Muscle layer of colon (tissue), 2 donors: ENCODE data around the gene ELP5.
A peak's percentile ranks its signal among the peaks of the same experiment; 100 is the strongest.

Experiments used
- H3K27ac ChIP-seq: one replicate; pipeline ENCODE4 v1.7.0; 2013; ENCODE audit warnings: low read depth, mild to moderate bottlenecking, low read length, moderate library complexity
- H3K27me3 ChIP-seq, 2 donors: one replicate each; pipeline ENCODE4 v1.7.0; 2013; ENCODE audit warnings: low read length in 2 of 2, mild to moderate bottlenecking in 2 of 2; ENCODE audit not compliant: insufficient read depth in 2 of 2, control insufficient read depth in 1 of 2
- H3K36me3 ChIP-seq: one replicate; pipeline ENCODE4 v1.7.0; 2013; ENCODE audit warnings: mild to moderate bottlenecking, low read length; ENCODE audit not compliant: insufficient read depth
- H3K4me1 ChIP-seq: one replicate; pipeline ENCODE4 v1.7.0; 2013; ENCODE audit warnings: mild to moderate bottlenecking, low read length; ENCODE audit not compliant: insufficient read depth
- H3K4me3 ChIP-seq, 2 donors: one replicate each; pipeline ENCODE4 v1.7.0; 2013; ENCODE audit warnings: low read length in 2 of 2, low read depth in 1 of 2, mild to moderate bottlenecking in 1 of 2, moderate library complexity in 1 of 2
- H3K9ac ChIP-seq: one replicate; pipeline ENCODE4 v1.7.0; 2013; ENCODE audit warnings: low read length
- H3K9me3 ChIP-seq: one replicate; pipeline ENCODE4 v1.7.0; 2013; ENCODE audit warnings: mild to moderate bottlenecking, low read length
- donor health status: abdominal sarcoma.
- donor health status: Adenocarcinoma of cecum.

Gene ELP5

DNA sequence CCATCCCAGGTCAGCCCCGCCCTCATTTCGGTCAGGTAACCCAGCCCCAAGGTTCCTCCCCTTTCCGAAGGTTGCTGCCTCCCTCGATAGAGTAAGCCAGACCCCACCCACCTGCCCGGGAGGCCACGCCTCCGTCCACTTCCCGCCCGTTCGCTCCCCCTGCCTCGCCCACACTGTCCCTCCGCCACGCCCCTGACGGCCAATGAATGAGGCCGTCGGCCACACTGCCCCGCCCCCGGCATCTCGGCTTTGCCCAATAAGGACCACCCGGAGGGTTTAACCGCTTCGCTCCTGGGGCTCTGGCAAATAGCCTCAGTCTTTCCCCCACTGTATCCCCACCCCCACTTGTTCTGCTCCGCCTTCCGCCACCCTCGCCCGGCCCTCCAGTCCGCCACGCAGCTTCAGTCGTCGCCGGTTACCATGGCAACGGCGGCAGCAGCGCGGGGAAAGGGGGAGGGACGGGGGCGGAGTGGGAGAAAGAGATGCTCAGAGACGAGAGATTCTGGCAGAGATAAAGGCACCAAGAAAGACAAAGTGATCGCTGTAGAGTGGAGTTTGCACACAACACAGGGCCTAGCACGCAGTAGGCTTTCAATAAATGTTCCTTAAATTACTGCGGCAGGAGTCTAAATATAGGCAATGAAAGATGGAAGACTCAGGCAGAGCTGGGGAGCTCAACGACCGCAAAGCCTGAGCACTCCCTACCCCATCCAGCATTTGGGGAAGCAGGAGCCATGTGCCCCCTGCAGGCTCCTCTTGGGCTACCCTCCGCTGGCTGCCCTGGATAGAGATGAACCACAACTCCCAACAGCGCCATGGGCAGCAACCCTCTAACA, 37.5 kb upstream of the ELP5 start:
- no peak overlapping the region for H3K9ac ChIP-seq
- H3K27ac ChIP-seq: peak overlapping the region; percentile 90
- H3K4me3 ChIP-seq: peak overlapping the region; percentile 39 to 85
- H3K36me3 ChIP-seq: no peaks in the 10 kb centered on the region
- peaks cover 52% of the 10 kb centered on the region for H3K4me1 ChIP-seq
- no peaks in the 10 kb centered on the region for H3K27me3 ChIP-seq
- no peaks in the 10 kb centered on the region for H3K9me3 ChIP-seq

- peaks cover 53% of the 10 kb centered on the region for H3K4me1 ChIP-seq
- no peaks in the 10 kb centered on the region for H3K9me3 ChIP-seq
- no peaks in the 10 kb centered on the region for H3K36me3 ChIP-seq
- H3K27me3 ChIP-seq: no peaks in the 10 kb centered on the region
- peak overlapping the region; percentile 50 for H3K27ac ChIP-seq
- peak overlapping the region in 1 of 2 donors; percentile 85 for H3K4me3 ChIP-seq
- no peak overlapping the region for H3K9ac ChIP-seq
Observed at GRCh38 chr17:7215136-7215638, 36.8 kb upstream of the ELP5 start.

GRCh38 chr17:7215652-7216180, 36.3 kb upstream of the ELP5 start:
- peaks cover 58% of the 10 kb centered on the region for H3K4me1 ChIP-seq
- H3K9me3 ChIP-seq: no peaks in the 10 kb centered on the region
- peak overlapping the region; percentile 61 for H3K9ac ChIP-seq
- H3K4me3 ChIP-seq: peak overlapping the region in 1 of 2 donors; percentile 85
- no peaks in the 10 kb centered on the region for H3K27me3 ChIP-seq
- no peaks in the 10 kb centered on the region for H3K36me3 ChIP-seq
- H3K27ac ChIP-seq: peak overlapping the region; percentile 61

- peaks cover 65% of the 10 kb centered on the region for H3K4me1 ChIP-seq
- H3K9ac ChIP-seq: peak overlapping the region; percentile 61
- no peaks in the 10 kb centered on the region for H3K27me3 ChIP-seq
- peak overlapping the region; percentile 83 for H3K27ac ChIP-seq
- H3K4me3 ChIP-seq: peak overlapping the region; percentile 53 to 66
- H3K9me3 ChIP-seq: no peaks in the 10 kb centered on the region
- peaks cover 6% of the 10 kb centered on the region for H3K36me3 ChIP-seq
Observed at GRCh38 chr17:7216242-7217112, 35.5 kb upstream of the ELP5 start.

GRCh38 chr17:7217113-7217987, 34.7 kb upstream of the ELP5 start:
- Histone ChIP-seq H3K4me3 (peak overlapping the region; percentile 66 to 79), H3K36me3 (peaks cover 10% of the 10 kb centered on the region), H3K4me1 (peaks cover 60% of the 10 kb centered on the region), H3K9me3 (no peaks in the 10 kb centered on the region), H3K27ac (peak overlapping the region; percentile 83), H3K27me3 (no peaks in the 10 kb centered on the region), H3K9ac (peak overlapping the region; percentile 86)

- peak overlapping the region in 1 of 2 donors; percentile 79 for H3K4me3 ChIP-seq
- no peaks in the 10 kb centered on the region for H3K27me3 ChIP-seq
- H3K27ac ChIP-seq: peak overlapping the region; percentile 77
- peaks cover 18% of the 10 kb centered on the region for H3K36me3 ChIP-seq
- H3K9me3 ChIP-seq: no peaks in the 10 kb centered on the region
- peak overlapping the region; percentile 86 for H3K9ac ChIP-seq
- peaks cover 58% of the 10 kb centered on the region for H3K4me1 ChIP-seq
Observed at GRCh38 chr17:7218166-7218565, 33.8 kb upstream of the ELP5 start.

DNA sequence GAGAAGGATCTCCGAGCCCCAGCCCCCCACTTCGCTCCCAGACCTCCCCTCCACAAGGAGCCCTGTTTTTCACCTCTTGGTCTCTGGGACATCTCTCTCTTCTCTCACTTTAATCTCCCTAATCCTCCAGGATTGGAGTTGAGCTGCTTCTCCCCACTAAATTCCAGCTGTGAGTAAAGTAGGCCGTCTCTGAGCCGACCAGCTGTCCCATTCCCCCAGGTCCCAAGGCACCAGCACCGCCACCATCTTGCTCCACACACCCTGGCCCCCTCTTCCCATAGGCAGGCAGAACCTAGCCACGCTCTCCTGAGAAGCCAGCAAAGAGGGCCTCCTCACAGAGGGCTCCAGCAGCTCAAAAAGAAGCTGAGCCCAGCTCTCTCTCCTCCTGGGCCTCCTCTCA, 33.3 kb upstream of the ELP5 start:
- peaks cover 53% of the 10 kb centered on the region for H3K4me1 ChIP-seq
- no peaks in the 10 kb centered on the region for H3K27me3 ChIP-seq
- H3K9ac ChIP-seq: peak overlapping the region; percentile 88
- H3K36me3 ChIP-seq: peaks cover 24% of the 10 kb centered on the region
- H3K9me3 ChIP-seq: no peaks in the 10 kb centered on the region
- peak overlapping the region in 1 of 2 donors; percentile 79 for H3K4me3 ChIP-seq
- peak overlapping the region; percentile 95 for H3K27ac ChIP-seq

DNA sequence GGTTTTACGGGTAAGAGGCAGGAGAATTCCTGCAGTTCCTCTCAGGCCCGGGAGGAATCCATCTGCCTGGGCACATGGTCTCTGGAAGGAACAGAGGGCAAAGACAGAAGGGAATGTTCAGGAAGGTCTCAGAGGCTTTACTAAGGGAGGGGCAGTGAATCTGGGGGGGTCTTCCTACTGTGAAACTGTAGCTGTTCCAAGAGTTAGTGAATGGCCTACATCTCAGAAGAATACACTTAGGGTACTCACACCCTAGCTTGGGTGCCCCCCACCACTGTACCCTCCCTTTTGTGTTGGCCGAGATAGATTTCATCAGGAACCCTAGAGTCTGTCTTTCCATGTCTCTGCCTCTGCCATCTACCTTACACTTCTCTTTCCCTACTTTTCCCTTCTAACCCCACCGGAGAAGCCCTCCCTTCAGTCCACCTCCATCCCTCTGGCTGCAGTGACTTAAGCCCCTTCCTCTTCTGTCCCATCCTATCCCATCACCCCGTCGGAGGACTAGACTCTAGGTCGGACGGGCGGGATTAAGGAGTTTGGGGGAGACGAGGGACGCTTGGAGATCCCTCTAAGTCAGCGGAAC, 32.7 kb upstream of the ELP5 start:
- H3K36me3 ChIP-seq: peaks cover 29% of the 10 kb centered on the region
- H3K27me3 ChIP-seq: no peaks in the 10 kb centered on the region
- no peaks in the 10 kb centered on the region for H3K9me3 ChIP-seq
- H3K27ac ChIP-seq: peak overlapping the region; percentile 95
- peaks cover 49% of the 10 kb centered on the region for H3K4me1 ChIP-seq
- peak overlapping the region; percentile 84 to 96 for H3K4me3 ChIP-seq
- peak overlapping the region; percentile 88 for H3K9ac ChIP-seq

DNA sequence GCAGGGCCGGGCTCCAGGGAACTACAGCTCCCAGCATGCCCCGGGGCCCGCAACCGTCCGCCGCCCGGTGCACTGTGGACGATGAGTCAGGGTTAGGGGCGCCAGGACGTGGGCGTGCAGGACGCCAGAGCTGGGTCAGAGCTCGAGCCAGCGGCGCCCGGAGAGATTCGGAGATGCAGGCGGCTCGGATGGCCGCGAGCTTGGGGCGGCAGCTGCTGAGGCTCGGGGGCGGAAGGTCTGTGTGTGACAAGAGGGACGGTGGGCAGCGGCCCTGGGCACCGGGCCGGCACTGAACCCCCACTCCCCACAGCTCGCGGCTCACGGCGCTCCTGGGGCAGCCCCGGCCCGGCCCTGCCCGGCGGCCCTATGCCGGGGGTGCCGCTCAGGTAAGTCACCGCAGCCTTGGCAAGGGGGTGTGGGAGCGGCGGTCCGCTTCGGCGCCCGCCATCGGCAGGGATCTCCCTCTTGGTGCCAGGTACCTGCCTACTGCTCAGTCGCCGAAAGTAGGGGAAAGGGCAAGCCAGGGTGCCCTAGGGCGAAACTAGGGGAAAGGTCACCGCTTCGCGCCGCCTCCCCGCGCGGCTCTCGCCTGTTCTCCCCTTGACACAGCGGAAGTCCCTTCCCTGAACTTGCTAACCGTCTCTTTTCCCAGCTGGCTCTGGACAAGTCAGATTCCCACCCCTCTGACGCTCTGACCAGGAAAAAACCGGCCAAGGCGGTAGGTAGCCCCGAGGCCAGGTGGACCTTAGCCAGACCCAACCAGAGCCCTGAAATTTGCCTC, 32.0 kb upstream of the ELP5 start, which contains the start of the genes ACADVL and DLG4:
Gene ACADVL (plus strand): TSS at position 127 of the 781 bp plus-strand sequence. CDS start 47 bp downstream, at position 174.
Gene DLG4 (minus strand): TSS at position 25 of the 781 bp plus-strand sequence.
- Histone ChIP-seq H3K9me3 (no peaks in the 10 kb centered on the region), H3K9ac (peak within 1 kb of the TSS; percentile 88), H3K27ac (peak within 1 kb of the TSS; percentile 95), H3K27me3 (no peaks in the 10 kb centered on the region), H3K36me3 (peaks cover 29% of the 10 kb centered on the region), H3K4me3 (peak within 1 kb of the TSS; percentile 84 to 96), H3K4me1 (peaks cover 49% of the 10 kb centered on the region)
